VCaP (cell line): Measurements from ENCODE around the gene MUC5AC.

Experiments
- H3K27ac ChIP-seq: fragments of 450-650 bp; 2 replicates; pipeline ENCODE4 v1.5.1; 2017
- TF ChIP-seq, protein P1 (sequence below): fragments of 450-650 bp; conservative IDR thresholded peaks from 2 replicates; pipeline ENCODE4 v1.5.1; 2017; ENCODE audit warnings: mild to moderate bottlenecking, moderate library complexity

Gene MUC5AC

DNA sequence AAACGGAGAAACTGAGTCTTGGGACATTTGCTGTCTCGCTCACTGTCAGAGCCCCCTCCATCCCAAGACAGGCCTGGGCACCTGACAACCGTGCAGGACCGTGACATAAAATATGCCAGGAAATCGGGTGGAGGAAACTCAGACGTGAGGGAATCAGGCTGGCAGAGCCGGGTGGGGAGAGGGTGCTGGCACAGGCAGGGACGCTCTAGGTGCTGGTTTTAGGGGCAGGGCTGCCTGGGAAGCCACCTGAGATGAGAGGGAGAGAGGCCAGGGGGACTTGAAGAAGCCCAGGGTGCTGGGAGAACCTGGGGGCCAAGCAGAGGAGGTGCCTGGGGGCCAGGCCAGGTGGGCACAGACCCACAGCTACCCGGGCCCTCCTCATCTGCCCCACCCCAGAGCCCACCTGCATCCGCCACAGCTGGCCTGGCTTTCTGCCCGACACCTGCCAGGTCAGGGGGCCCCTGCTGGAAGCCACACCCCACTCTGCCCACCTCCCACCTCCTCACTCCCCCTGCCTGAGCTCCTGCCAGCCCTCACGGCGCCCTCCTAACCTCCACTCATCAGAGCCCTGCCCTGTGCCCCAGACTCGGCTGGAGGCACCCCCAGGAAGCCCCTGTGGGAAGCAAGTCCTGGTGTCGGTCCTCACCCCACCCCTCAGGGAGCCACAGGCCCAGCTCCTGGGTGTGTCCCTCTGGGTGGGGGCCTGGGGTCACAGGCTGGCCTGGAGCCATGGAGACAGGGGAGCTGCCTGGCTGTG lies 27.3 kb upstream of the MUC5AC start:
- TF ChIP-seq, protein P1, sequence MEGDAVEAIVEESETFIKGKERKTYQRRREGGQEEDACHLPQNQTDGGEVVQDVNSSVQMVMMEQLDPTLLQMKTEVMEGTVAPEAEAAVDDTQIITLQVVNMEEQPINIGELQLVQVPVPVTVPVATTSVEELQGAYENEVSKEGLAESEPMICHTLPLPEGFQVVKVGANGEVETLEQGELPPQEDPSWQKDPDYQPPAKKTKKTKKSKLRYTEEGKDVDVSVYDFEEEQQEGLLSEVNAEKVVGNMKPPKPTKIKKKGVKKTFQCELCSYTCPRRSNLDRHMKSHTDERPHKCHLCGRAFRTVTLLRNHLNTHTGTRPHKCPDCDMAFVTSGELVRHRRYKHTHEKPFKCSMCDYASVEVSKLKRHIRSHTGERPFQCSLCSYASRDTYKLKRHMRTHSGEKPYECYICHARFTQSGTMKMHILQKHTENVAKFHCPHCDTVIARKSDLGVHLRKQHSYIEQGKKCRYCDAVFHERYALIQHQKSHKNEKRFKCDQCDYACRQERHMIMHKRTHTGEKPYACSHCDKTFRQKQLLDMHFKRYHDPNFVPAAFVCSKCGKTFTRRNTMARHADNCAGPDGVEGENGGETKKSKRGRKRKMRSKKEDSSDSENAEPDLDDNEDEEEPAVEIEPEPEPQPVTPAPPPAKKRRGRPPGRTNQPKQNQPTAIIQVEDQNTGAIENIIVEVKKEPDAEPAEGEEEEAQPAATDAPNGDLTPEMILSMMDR = no peak
- no peak overlapping the region for H3K27ac ChIP-seq

DNA sequence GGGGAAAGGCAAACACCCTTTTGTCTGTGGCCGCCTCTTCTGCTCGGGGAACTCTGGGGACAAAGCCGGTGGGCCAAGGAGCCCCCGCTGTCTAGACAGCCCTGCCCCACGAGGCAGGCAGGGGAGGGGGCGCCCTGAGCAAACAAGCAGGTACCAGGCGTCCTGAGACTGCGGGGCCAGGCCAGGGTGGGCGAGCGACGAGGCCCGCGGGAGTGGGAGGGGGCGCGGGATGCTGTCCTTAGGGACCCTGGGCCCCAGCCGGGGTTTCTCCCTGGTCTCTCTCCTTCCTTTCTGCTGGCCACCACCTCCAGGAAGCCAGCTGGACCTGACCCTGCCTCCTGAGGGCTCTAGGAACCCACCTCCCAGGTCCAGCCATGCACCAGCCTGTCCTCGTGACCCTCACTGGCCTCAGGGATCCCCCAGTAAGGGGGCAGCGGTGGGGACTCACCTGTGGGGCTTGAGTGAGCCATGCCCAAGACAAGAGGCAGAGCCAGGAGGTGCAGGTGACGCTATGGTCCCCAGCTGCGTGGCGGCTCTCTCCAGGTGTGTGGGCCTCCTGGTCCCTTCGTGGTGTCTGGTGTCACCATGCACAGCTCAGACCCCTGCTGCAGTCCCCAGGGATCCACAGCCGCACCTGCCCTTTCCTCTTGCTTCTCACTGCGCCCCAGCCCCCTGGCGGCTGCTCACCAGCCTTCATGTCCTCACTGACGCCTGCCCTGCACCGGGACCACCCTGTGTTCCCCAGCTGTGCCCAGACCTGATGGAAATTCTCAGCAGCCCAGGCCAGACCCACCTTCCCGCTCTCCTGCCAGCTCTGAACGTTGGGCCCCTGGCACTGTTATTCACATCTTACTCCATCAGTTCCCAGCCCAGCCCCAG lies 26.5 kb upstream of the MUC5AC start:
- no peak overlapping the region for H3K27ac ChIP-seq
- TF ChIP-seq, protein P1 = no peak

DNA sequence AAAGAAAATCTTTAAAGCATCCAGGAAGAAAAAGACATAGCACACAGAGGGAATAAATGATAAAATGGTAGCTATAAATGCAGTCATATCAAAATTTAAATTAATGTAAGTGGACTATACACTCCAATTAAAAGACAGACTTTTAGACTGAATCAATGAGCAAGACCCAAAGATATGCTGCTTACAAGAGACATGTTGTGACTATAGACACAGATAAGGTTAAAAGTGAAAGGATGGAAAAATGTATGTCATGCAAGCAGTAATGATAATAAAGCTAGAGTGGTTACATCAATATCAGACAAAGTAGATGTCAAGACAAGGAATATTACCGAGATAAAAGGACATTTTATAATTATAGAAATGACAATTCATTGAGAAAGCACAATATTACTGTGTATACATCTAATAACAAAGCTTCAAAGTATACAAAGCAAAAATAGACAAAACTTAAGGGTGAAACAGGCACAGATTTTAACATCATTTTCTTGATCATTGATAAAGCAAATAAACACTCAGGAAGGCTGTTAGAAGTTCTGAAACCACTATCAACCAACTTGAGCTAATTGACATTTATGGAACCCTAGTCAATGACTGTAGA lies 22.8 kb upstream of the MUC5AC start:
- no peak overlapping the region for H3K27ac ChIP-seq
- TF ChIP-seq, protein P1 = no peak

DNA sequence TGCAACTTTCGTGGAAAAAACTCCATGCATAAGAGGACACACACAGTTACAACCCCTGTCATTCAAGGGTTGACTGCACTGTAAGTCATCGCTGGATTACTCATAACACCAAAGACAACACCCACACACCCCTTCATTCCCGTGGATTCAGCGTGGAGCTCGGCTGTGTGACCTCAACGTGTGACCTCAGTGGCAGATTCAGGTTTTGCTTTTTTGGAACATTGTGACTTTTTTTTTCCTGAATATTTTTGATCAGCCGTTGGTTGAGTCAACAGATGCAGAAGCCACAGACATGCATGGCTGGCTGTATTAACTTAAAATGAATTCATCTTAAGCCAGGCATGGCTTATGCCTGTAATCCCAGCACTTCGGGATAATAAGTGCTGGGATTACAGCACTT lies 19.7 kb upstream of the MUC5AC start:
- TF ChIP-seq, protein P1 = no peak
- H3K27ac ChIP-seq = no peak overlapping the region

DNA sequence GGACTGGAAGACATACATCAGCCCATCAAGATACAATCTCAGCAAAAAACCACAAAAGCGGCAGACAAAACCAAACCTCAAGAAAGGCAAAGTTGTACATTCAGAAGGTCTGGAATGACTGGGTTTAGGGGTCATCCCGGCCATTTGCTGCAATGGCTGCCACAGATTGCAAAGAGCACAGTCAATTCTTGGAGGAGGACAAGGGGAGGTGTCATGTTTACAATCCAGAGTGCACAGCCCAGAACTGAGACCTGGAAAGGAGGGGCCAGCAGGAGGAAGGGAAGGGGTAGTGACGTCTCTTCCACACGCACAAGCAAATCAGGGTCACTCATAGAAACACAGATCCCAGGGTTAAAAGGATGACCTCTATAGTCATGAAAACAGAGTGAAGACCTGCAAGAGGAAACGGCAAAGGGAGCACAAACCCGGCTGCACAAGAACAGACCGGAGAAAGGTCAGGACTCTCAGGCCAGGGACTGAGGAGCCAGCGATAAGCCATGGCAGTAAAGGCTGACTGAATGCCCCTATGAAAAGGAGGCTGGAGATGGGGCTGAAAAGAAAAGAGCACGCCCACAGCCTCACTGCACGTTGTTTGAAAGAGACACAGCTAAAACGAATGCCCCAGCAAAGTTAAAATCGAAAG lies 18.2 kb upstream of the MUC5AC start:
- no peak overlapping the region for H3K27ac ChIP-seq
- TF ChIP-seq, protein P1 = no peak

DNA sequence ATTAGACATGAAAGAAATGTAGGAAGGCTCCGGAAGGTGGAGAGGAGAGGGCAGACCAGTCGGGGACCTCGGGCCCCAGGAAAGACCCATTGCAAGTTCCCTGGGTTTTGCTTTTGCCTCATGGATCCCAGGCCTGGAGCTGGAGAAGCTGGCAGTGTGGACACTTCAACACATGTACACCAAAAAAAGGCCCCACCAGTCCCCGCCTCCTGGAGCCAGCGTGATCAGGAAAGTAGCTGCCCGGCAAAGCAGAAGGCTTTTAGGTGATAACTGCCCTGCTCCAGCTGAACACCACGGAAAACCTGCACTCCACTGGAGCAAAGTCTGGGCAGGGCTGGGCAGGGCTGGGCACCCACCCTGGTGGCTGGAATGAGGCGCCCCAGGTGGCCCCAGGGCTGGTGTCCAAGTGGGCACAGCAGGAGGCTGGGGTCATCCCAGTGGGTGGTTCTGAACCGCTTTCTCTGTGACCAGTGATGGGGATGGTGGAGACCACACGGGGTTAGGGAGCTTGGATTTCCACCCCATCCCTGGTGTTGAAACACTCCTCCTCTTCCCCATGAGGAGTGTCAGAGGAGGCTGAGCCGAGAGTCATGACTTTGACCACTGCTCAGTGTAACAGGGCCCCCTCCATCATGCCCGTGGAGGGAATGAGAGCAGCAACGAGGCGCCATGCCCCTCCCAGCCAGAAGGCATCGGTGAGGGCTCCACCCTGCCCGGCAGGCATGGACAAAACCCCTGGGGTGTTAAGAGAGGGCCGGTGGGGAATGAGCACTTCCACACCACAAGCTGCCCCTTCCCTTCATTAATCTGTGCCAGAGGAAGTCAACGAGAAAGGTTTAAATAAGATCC lies 16.9 kb upstream of the MUC5AC start:
- TF ChIP-seq, protein P1 = no peak
- H3K27ac ChIP-seq = no peak overlapping the region
